Measurements from ENCODE around the gene RAN.
"Not testable (repeated sequence)": the region's sequence is repeated elsewhere in the genome, so short reads cannot be mapped to it uniquely, and the experiment has no call there.

Gene RAN

DNA sequence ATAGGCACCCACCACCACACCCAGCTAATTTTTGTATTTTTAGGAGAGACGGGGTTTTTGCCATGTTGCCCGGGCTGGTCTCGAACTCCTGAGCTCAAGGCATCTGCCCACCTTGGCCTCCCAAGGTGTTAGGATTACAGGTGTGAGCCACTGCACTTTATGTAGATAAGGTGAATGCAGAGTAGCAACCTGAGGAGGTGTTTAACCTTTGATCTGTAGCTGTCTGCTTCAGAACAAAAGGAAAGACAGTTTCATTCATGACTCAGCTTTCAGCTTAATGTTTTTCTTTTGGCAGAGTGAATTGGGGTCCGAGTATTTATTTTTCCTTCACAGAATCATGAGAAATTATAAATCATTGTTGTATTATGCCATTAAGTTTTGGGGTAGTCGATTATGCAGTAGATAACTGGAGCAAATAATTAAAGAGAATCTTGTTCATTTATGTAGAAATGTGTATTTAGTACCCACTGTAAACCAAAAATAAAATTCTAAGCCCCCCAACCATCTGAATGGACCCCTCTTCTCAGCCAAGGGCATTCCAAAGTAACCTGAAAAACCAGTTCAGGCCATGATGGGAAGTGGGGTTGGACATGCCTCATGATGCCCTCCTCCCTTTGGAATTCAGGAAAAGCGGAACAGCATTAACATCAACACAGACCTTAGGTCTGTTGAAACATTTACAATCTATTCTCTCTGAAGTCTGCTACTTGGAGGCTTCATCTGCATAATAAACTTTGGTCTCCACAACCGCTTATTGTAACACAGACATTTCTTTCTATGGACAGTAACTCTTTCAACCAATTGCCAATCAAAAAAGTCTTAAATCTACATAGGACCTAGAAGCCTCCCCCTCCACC lies 22.1 kb upstream of the RAN start:
- DNase-seq (ENCODE audit: low read depth in 2 of 2) = no peak

DNA sequence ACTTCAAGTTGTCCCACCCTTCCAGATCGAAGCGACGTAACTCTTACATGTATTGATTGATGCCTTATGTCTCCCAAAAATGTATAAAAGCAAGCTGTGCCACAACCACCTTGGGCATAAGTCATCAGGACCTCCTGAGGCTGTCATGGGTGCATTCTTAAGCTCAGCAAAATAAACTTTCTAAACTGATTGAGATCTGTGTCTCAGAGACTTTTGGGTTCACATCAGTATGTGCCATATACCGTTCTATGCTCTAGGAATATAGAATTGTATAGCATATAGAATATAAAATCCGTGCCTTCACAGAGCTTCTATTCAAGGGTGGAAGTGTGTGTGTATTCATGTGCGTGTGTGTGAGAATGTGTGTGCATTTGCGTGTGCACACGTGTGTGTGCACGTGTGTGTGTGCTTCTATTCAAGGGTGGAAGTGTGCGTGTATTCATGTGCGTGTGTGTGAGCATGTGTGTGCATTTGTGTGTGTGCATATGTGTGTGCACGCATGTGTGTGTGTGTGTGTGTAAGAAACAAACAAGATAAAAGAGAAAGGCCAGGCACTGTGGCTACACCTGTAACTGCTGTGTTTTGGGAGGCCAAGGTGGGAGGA lies 21.3 kb upstream of the RAN start:
- no peak for DNase-seq (ENCODE audit: low read depth in 2 of 2)

DNA sequence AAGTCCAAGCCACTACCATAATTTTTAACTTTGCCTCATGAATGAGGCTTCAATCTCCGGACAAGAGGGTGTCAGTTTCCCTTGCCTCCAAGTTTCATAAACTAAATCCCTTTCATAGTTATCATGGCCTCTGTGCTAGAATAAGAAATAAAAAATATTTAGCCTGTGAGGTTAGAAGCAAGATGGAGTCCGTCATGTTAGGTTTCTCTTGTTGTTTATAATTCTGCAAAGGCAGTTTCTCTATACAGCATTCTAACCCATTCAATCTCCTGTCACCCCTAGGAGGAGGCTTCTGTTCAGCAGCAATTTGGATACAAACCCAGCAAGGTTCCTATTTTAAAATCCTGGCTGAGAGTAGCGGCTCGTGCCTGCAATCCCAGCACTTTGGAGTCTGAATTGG lies 15.8 kb upstream of the RAN start:
- no peak for DNase-seq (ENCODE audit: low read depth in 2 of 2)

DNA sequence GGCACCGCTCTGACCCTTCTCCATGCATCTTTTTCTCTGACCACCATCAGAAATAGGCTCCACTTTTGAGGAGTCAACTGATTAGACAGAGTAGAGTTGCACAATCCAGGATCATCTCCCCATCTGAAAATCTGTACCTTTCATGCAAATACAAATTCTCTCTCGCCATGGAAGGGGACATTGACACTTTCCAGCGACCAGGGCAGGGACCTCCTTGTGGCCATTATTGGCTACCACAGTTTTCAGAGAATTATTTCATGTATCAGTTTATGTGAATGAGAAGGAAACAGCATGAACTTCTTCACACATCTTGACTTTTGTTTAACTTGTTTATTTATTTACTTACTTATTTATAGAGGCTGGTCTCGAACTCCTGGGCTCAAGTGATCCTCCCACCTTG lies 13.8 kb upstream of the RAN start:
- DNase-seq (ENCODE audit: low read depth in 2 of 2) = no peak

DNA sequence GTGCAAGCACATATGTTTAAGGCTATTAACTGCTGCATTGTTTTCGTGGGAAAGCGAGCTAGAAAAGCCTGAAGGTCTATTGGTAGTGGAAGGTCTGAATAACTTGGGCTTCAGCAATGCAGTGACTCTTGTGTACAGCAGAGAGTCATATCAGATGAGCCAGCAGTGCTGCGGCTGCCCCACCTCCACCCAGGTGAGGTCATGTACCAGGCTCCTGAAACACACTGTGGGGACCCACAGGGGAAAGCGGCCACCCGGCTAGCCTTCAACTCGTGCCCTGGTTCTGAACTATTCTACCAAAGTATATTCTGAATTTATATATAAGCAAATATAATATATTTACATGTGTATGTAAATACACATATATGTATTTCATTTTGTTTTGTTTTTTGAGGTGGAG lies 12.7 kb upstream of the RAN start:
- DNase-seq (ENCODE audit: low read depth in 2 of 2) = no peak

DNA sequence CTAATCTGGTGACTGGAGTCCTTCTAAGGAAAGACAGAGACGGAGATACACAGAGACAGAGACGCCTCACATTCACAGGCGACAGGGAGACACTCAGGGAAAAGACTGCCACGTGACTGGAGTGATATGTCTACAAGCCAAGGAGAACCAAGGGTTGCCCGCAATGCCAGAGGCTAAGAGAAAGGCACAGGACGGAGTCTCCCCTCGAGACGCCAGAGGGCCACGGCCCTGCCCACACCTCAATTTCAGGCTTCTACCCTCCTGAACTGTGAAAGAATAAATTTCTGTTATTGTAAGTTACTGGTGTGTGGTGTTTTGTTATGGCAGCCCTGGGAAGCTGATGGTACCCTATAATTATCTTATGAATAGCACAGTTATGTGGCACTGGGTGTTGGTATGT lies 11.6 kb upstream of the RAN start:
- DNase-seq (ENCODE audit: low read depth in 2 of 2) = no peak

DNA sequence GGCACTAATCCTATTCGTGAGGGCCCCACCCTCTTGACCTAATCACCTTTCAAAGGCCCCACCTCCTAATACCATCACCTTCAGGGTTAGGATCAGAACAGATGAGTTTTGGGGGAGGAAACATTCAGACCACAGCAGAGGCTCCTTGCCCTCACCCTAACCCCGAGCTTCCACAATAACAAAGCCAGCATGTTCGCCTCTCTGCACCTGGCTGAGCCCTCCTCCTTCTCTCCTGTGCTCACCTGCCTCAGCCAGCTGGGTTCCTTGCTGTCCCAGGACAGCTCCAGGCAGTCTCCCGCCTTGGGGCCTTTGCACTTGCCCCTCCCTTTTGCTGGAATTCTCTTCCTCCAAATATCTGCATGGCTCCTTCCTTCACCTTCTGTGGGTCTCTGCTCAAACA lies 9.7 kb upstream of the RAN start:
- DNase-seq (ENCODE audit: low read depth in 2 of 2) = no peak

DNA sequence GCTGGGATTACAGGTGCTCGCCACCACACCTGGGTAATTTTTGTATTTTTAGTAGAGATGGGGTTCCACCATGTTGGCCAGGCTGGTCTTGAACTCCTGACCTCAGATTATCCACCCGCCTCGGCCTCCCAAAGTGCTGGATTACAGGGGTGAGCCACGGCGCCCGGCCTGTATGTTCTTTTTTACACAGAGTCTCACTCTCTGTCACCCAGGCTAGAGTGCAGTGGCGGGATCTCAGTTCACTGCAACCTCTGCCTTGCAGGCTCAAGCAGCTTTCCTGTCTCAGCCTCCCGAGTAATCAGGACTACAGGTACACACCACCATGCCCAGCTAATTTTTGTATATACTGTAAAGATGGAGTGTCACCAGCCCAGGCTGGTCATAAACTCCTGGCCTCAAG lies 9.1 kb upstream of the RAN start:
- DNase-seq (ENCODE audit: low read depth in 2 of 2) = not testable (repeated sequence)

DNA sequence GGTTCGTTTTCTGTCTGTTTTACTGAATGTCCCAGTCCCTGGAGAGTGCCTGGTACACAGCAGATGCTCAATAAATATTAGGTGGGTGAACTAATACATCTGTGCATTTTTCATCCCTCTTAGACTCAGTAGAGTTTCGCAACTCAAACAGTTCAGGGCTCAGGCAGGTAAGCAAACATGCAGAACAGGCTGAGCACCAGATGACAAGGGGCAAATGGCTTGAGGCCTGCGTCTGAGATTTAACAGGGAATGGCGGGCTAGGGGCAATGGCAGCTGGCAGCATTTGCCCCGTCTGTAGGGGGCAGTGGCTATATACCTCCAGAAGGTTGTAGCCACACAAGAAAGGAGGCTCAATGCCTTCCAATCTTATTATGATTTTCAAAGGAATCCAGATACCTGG lies 8.6 kb upstream of the RAN start:
- DNase-seq (ENCODE audit: low read depth in 2 of 2) = no peak

DNA sequence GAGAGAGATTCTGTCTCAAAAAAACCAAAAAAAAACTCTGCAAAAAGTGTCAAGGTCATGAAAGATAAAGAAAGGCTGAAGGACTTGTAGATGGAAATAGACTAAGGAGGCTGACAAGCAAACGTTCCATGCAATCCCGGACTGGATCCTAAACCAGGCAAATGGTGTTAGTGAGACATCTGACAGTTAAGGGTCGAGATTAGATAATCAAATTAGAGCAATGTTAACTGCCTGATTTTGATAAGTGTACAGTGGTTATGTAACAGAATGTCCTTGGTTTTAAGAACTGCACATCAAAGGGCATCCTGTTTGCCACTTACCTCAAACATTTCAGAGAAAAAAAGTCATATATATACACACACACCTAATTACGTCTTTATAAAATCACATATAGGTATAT lies 3.5 kb upstream of the RAN start:
- no peak for DNase-seq (ENCODE audit: low read depth in 2 of 2)

DNA sequence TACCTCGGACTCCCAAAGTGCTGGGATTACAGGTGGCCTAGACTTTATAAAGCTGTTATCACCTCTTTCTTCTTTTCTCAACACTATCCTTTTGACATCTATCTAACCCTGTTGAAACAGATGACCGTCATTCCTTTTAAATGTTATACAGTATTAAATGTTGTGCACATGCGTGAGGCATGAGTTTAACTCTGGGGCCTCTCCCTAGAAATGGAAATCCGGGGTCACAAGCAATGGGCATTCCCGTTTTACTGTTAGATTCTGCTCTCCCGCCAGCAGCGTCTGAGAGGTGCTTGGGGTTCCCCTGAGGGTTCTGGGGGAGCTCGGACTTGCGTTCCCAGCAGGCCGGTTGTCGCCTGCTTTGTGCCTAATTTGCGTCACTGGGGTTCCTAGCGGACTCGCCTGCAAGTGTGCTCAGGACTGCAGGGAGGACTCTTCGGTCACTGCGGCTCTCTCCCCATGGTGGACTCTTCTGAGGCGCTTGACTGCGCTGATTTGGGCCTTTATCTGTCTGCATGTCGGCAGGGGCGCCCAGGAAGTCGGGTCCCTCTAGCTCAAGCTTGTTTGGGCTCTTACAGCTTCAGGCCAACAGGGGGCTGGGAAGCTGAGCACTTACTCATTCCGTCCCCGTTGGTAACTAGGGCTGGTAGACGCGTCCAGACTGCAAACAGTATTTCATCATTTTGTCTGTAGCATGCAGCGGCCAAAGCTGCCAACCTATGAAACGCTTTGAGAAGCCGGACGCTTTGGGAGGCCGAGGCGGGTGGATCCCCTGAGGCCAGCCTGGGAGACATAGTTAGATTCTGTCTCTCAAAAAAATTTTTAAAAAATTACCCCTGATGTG lies 1.2 kb upstream of the RAN start:
- peak; percentile 45 to 48 for DNase-seq (ENCODE audit: low read depth in 2 of 2)

DNA sequence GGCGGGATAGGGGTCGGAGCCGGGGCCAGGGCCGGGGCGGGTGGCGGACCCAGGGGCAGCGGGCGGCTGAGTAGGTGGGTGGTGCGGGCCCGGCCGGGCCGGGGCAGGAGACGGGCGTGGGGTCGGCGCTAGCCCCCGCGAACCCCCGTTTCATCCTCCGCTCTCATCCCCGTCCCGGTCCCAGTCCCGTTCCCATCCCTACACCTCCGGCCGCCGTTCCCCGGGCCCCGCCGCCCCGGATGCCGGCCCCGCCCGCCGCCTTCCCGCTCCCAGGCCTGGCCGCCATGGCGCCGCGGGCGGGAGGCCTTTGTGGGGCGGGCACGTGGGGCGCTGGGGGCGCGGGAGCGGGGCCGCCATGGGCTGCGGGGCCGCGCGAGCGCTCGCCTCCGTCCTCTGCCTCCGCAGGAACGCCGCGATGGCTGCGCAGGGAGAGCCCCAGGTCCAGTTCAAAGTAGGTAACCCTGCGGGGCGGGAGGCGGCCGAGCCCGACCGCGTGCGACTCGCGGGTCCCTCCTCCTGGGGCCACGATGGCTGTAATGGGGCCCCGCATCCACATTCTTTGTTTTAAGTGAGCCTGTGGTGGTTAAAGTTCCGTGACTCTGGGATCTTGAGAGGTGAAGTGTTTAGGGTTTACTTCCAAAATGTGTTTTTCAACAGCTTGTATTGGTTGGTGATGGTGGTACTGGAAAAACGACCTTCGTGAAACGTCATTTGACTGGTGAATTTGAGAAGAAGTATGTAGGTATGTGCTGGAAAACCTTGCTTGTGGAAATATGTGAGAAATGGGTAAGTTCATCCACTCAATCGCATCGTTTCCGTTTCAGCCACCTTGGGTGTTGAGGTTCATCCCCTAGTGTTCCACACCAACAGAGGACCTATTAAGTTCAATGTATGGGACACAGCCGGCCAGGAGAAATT lies 572 bp downstream of the RAN start:
- peak in 1 of 2 donors; percentile 14 for DNase-seq (ENCODE audit: low read depth in 2 of 2)

DNA sequence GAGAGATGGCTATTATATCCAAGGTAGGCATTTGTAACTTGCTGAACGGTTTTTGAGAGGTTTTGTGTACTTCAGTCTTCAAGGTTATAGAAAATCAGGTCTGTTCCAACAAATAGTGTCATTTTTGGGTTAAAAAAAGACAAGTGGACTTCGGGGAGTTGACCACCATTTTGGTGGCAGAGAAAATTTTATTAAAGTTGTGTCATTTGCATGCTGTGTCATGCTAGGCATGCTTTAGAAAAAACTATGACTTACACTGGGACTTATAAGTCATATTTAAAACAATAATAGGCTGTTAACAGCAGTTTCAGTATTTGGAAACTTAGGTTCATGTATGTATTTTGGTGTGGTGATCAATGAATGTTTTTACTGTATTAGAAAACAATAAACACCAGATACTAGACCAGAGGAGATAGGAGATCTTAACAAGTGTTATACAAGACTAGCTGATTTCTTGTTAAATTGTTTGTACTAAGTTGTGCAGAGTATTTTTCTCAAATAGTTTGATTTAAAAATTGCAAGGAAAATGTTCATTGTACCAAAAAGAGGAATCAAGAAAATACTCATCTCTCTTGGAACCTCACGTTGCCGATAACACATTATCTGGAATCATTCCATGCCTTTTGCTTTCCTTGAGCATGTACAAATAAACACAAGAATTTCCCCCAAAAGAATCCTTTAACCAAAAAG lies 1.4 kb downstream of the RAN start:
- no peak for DNase-seq (ENCODE audit: low read depth in 2 of 2)

DNA sequence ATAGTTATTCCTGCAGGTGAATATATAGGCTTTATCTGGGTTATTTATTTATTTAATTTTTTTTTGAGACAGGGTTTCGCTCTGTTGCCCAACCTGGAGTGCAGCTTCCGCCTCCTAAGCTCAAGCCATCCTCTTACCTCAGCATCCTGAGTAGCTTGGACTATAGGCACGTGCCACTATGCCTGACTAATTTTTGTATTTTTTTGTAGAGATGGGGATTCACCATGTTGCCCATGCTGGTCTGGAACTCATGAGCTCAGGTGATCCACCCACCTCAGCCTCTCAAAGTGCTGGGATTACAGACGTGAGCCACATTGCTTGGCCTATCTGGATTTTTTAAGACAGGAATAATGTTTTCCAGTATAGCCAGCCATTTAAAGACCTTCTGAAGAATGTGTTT lies 2.0 kb downstream of the RAN start:
- no peak for DNase-seq (ENCODE audit: low read depth in 2 of 2)

DNA sequence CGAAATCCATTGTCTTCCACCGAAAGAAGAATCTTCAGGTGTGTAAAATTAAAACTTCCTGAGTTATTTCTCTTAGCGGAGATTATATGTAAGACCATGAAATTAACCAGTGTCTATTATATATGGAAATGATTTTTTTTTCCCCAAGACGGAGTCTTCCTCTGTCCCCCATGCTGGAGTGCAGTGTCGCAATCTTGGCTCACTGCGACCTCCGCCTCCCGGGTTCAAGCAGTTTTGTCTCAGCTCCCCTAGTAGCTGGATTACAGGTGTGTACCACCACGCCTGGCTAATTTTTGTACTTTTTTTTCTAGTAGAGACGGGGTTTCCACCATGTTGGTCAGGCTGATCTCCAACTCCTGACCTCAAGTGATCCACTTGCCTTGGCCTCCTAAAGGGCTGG lies 2.8 kb downstream of the RAN start:
- no peak for DNase-seq (ENCODE audit: low read depth in 2 of 2)

DNA sequence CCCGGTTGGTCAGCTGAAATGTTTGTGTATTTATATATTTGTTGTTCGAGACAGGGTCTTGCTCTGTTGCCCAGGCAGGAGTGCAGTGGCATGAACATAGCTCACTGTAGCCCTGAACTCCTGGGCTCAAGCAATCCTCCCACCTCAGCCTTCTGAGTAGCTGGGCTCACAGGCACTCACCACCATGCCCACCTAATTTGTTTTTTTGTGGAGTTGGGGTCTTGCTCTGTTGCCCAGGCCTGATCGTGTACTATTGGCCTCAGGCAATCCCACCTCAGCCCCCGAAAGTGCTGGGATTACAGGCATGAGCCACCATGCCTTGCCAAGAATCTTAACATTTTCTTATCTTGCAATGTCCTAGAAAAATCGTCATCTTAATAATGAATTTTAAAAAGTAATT lies 3.3 kb downstream of the RAN start:
- DNase-seq (ENCODE audit: low read depth in 2 of 2) = no peak

DNA sequence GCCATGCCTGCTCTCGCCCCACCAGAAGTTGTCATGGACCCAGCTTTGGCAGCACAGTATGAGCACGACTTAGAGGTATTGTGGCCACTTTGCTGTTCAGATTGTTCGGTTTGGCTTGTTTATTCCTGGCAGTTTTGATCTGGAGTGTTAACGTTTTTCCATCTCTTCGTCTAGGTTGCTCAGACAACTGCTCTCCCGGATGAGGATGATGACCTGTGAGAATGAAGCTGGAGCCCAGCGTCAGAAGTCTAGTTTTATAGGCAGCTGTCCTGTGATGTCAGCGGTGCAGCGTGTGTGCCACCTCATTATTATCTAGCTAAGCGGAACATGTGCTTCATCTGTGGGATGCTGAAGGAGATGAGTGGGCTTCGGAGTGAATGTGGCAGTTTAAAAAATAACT lies 3.8 kb downstream of the RAN start:
- DNase-seq (ENCODE audit: low read depth in 2 of 2) = not testable (repeated sequence)

DNA sequence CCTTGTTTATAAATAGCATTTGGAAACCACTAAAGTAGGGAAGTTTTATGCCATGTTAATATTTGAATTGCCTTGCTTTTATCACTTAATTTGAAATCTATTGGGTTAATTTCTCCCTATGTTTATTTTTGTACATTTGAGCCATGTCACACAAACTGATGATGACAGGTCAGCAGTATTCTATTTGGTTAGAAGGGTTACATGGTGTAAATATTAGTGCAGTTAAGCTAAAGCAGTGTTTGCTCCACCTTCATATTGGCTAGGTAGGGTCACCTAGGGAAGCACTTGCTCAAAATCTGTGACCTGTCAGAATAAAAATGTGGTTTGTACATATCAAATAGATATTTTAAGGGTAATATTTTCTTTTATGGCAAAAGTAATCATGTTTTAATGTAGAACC lies 4.4 kb downstream of the RAN start:
- DNase-seq (ENCODE audit: low read depth in 2 of 2) = no peak

DNA sequence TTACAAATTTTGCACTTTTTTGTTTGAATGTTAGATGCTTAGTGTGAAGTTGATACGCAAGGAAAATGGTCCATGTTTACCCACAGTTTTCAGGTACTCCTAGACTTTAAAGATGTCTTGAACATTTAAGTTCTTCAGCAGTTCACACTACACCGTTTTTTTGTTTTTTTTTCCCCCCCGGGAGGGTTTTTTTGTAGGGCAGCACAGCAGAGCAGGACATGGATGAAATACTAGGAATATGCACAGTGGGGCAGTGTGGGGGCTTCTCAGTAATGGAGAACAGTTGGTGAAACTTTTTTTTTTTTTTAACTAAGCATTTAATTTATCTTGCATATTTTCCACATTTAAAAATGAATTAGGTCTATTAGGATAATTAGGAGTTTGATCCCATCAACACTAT lies 4.9 kb downstream of the RAN start:
- DNase-seq (ENCODE audit: low read depth in 2 of 2) = no peak

DNA sequence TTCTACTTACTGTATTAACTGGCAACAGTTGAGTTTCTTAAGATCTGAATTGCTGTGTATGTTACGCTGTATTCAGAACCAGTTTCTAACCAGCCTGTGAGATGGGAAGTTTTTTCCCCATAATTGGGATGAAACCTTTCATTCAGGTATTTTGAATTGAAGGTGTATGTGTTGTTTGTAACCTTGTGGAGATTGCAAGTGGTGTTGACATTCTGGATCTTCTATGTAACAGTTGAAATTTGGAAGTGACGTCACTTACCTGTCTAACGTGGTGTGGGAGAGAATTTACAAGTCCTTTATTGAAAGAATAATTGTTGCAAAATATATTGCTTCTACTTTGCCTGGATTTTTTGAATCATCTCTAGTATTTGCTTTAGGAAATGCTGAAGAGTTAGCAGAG lies 5.5 kb downstream of the RAN start:
- no peak for DNase-seq (ENCODE audit: low read depth in 2 of 2)

Data from activated CD4-positive, alpha-beta T cell treated with anti-CD3 and anti-CD28 coated beads for 24 hours (primary cell).